HG03039 (cell line): Measurements from ENCODE around the gene ADM2.
"Not testable (repeated sequence)": the region's sequence is repeated elsewhere in the genome, so short reads cannot be mapped to it uniquely, and the experiment has no call there.

Experiments
- ATAC-seq: cut with Tn5 transposase; IDR thresholded peaks from one replicate; pipeline ENCODE4 v1.9.1; 2021; ENCODE audit warnings: mild to moderate bottlenecking, moderate library complexity; ENCODE audit not compliant: unreplicated experiment

Gene ADM2

DNA sequence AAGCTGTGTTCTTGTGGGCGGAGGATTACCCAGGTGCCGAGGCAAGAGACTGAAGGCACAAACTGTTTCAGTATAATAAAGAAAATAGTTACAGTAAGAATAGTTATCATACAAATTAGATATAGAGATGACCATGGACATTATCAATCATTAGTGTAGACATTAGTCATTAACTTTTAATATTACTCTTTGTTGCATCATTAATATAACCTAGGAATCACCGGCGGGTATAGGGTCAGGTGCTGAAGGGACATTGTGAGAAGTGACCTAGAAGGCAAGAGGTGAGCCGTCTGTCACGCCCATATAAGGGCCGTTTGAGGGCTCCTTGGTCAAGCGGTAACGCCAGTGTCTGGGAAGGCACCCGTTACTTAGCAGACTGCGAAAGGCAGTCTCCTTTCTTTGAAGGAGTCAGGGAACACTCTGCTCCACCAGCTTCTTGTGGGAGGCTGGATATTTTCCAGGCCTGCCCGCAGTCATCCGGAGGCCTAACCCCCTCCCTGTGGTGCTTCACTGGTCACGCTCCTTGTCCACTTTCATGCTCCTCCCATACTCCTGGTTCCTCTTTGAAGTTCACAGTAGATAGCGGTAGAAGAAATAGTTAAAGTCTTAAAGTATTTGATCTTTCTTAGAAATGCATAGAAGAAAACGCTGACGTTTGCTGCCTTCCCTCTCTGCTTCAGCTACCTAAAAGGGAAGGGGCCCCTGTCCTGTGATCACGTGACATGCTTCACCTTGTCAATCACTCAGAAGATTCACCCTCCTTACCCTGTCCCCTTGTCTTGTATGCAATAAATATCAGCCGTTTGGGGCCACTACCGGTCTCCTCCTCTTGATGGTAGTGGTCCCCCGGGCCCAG, 52.7 kb downstream of the ADM2 start:
- not testable (repeated sequence) for ATAC-seq

DNA sequence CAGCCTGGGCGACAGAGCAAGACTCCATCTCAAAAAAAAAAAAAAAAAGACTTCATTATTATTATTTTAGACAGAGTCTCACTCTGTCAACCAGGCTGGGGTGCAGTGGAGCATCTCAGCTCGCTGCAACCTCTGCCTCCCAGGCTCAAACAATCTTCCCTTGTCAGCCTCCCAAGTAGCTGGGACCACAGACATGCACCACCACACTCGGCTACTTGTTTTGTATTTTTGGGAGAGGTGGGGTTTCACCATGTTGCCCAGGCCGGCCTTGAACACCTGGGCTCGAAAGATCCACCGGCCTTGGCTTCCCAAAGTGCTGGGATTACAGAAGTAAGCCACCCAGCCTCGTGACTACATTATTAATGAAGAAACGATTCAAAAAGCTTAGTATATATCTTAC, 53.8 kb downstream of the ADM2 start:
- ATAC-seq = no peak
